ENCODE data around the gene SAMD14.
A peak's percentile ranks its signal among the peaks of the same experiment; 100 is the strongest.

SAMD14 gene

GRCh38 chr17:50088952-50089825 lies 40.8 kb downstream of the SAMD14 start:
- no peak for DNase-seq
- Histone ChIP-seq H3K36me3 (ENCODE audit: control insufficient read depth, insufficient read depth, low read length) (no peaks in the 10 kb centered on the region), H3K4me1 (ENCODE audit: control insufficient read depth, insufficient read depth, low read length, poor library complexity, severe bottlenecking) (no peaks in the 10 kb centered on the region), H3K27ac (ENCODE audit: insufficient read depth, low read length, poor library complexity, severe bottlenecking) (no peak overlapping the region), H3K4me3 (ENCODE audit: insufficient read depth, low read depth, low read length, poor library complexity, severe bottlenecking) (no peak overlapping the region), H3K9me3 (ENCODE audit: control insufficient read depth, low read length) (no peaks in the 10 kb centered on the region), H3K27me3 (replicated peaks; ENCODE audit: control insufficient read depth, insufficient read depth, low read length, poor library complexity, severe bottlenecking) (no peaks in the 10 kb centered on the region)

DNA sequence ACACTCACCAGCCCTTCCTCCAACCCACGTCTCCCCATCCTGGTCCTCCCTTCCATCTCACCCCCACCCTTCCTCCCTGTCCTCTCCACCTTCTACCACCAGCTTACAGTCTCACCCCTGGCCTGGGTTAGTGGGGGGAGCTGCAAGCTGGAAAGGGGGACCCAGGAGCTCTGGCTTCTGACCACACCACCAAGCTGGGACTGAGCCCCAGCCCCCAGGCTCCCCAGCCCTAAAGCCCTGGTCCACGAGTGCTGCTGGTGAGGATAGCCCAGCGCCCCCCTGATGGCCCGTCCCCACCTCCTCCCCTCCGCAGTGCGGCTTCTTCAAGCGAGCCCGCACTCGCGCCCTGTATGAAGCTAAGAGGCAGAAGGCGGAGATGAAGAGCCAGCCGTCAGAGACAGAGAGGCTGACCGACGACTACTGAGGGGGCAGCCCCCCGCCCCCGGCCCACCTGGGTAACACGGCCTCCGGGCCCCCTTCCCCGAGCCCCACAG lies 42.0 kb downstream of the SAMD14 start:
- H3K27me3 ChIP-seq (replicated peaks; ENCODE audit: control insufficient read depth, insufficient read depth, low read length, poor library complexity, severe bottlenecking): no peaks in the 10 kb centered on the region
- no peak for DNase-seq
- H3K4me3 ChIP-seq (ENCODE audit: insufficient read depth, low read depth, low read length, poor library complexity, severe bottlenecking): no peak overlapping the region
- H3K9me3 ChIP-seq (ENCODE audit: control insufficient read depth, low read length): no peaks in the 10 kb centered on the region
- H3K36me3 ChIP-seq (ENCODE audit: control insufficient read depth, insufficient read depth, low read length): no peaks in the 10 kb centered on the region
- no peaks in the 10 kb centered on the region for H3K4me1 ChIP-seq (ENCODE audit: control insufficient read depth, insufficient read depth, low read length, poor library complexity, severe bottlenecking)
- no peak overlapping the region for H3K27ac ChIP-seq (ENCODE audit: insufficient read depth, low read length, poor library complexity, severe bottlenecking)

DNA sequence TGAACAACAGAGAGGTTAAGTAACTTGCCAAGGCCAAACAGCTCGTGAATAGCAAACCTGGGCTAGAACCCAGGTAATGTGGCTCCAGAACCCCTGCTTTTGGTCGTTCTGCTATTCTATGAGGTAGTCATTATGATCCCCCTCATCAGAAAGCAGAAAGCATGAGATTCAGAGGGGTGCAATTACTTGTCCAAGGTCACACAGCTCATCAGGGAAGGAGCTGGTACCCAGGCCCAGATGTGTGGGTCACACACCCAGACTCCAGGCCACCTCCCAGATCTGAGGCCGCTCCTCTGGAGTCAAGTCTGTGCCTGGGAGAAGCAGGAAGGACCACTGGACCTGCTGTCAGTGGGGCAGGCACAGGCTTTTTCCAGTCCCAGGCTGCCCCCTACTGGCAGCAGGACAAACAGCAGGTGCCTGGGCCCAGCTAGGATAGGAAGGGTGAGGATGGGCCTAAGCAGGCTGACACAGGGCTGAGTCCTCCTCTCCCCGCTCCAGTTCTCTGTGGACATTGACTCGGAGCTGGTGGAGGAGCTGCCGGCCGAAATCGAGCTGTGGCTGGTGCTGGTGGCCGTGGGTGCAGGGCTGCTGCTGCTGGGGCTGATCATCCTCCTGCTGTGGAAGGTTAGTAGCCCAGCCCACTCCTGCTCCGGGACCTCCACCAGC lies 42.6 kb downstream of the SAMD14 start:
- H3K4me3 ChIP-seq (ENCODE audit: insufficient read depth, low read depth, low read length, poor library complexity, severe bottlenecking): no peak overlapping the region
- DNase-seq: peak; percentile 47 to 62 (median 51)

GRCh38 chr17:50081757-50082156 lies 48.2 kb downstream of the SAMD14 start:
- Histone ChIP-seq H3K36me3 (ENCODE audit: control insufficient read depth, insufficient read depth, low read length) (peaks cover 12% of the 10 kb centered on the region), H3K27me3 (replicated peaks; ENCODE audit: control insufficient read depth, insufficient read depth, low read length, poor library complexity, severe bottlenecking) (no peaks in the 10 kb centered on the region), H3K27ac (ENCODE audit: insufficient read depth, low read length, poor library complexity, severe bottlenecking) (no peak overlapping the region), H3K4me3 (ENCODE audit: insufficient read depth, low read depth, low read length, poor library complexity, severe bottlenecking) (no peak overlapping the region), H3K9me3 (ENCODE audit: control insufficient read depth, low read length) (no peaks in the 10 kb centered on the region), H3K4me1 (ENCODE audit: control insufficient read depth, insufficient read depth, low read length, poor library complexity, severe bottlenecking) (no peaks in the 10 kb centered on the region)
- no peak for DNase-seq

More for the DNA sequence above, 42.6 kb downstream of the SAMD14 start:
- H3K36me3 ChIP-seq (ENCODE audit: control insufficient read depth, insufficient read depth, low read length): no peaks in the 10 kb centered on the region
- no peaks in the 10 kb centered on the region for H3K9me3 ChIP-seq (ENCODE audit: control insufficient read depth, low read length)
- H3K27ac ChIP-seq (ENCODE audit: insufficient read depth, low read length, poor library complexity, severe bottlenecking): no peak overlapping the region
- H3K4me1 ChIP-seq (ENCODE audit: control insufficient read depth, insufficient read depth, low read length, poor library complexity, severe bottlenecking): no peaks in the 10 kb centered on the region
- no peaks in the 10 kb centered on the region for H3K27me3 ChIP-seq (replicated peaks; ENCODE audit: control insufficient read depth, insufficient read depth, low read length, poor library complexity, severe bottlenecking)

DNA sequence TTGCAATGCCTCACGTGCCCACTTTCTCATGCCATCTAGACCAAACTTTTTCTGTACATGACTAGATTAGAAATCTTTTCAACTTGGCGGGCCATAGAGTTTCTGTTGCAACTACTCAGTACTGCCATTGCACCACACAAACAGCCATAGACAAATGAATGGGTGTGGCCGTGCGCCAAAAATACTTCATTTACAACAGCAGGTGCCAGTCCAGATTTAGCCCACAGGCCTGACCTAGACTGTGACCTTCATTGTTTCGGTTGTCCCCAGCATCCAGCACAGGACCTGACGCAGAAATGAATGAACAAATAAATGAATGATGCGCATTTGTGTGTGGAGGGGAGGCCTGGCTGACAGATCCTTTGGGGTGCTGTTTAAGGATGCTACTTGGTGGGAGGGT lies 49.1 kb downstream of the SAMD14 start:
- Histone ChIP-seq H3K4me3 (ENCODE audit: insufficient read depth, low read depth, low read length, poor library complexity, severe bottlenecking) (no peak overlapping the region), H3K27ac (ENCODE audit: insufficient read depth, low read length, poor library complexity, severe bottlenecking) (no peak overlapping the region), H3K27me3 (replicated peaks; ENCODE audit: control insufficient read depth, insufficient read depth, low read length, poor library complexity, severe bottlenecking) (no peaks in the 10 kb centered on the region), H3K9me3 (ENCODE audit: control insufficient read depth, low read length) (no peaks in the 10 kb centered on the region), H3K36me3 (ENCODE audit: control insufficient read depth, insufficient read depth, low read length) (peaks cover 12% of the 10 kb centered on the region), H3K4me1 (ENCODE audit: control insufficient read depth, insufficient read depth, low read length, poor library complexity, severe bottlenecking) (no peaks in the 10 kb centered on the region)
- no peak for DNase-seq

- Histone ChIP-seq H3K27me3 (replicated peaks; ENCODE audit: control insufficient read depth, insufficient read depth, low read length, poor library complexity, severe bottlenecking) (no peaks in the 10 kb centered on the region), H3K4me3 (ENCODE audit: insufficient read depth, low read depth, low read length, poor library complexity, severe bottlenecking) (no peak overlapping the region), H3K36me3 (ENCODE audit: control insufficient read depth, insufficient read depth, low read length) (peaks cover 12% of the 10 kb centered on the region), H3K27ac (ENCODE audit: insufficient read depth, low read length, poor library complexity, severe bottlenecking) (no peak overlapping the region), H3K4me1 (ENCODE audit: control insufficient read depth, insufficient read depth, low read length, poor library complexity, severe bottlenecking) (no peaks in the 10 kb centered on the region), H3K9me3 (ENCODE audit: control insufficient read depth, low read length) (no peaks in the 10 kb centered on the region)
- no peak for DNase-seq
Measured at GRCh38 chr17:50080096-50080480, 49.9 kb downstream of the SAMD14 start.

DNA sequence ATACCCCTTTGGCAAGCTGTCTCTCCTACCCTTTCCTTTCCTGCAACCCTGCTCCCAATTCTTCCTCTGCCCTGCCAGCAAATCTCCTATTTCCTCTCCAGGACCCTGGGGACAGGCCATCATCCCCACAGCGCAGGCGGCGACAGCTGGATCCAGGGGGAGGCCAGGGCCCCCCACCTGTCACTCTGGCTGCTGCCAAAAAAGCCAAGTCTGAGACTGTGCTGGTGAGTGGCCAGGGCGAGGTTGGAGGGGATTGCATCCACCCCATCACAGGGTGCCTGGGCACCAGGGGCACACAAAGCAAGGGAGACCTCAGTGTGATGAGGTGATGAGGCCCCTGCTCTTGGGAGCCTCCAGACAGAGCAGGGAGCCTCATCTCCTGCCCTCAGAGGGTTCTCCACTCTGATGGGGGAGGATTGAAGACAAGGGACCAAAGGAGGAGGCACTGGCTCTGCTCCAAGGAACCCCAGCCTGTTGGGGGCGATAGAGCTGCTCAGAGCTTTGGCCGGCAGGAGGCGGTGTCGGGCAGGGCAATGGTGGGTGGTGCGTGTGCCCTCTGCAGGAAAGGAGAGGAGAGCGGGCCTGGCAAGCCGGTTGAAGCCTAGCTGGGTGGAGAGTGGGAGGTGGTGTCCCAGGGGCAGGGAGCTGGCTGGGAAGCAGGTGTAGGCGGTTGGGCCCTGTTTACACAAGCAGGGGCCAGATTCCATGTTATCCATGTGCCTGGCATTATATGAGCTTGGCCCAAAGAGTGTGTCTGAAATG lies 50.4 kb downstream of the SAMD14 start:
- Histone ChIP-seq H3K36me3 (ENCODE audit: control insufficient read depth, insufficient read depth, low read length) (peaks cover 12% of the 10 kb centered on the region), H3K27me3 (replicated peaks; ENCODE audit: control insufficient read depth, insufficient read depth, low read length, poor library complexity, severe bottlenecking) (no peaks in the 10 kb centered on the region), H3K27ac (ENCODE audit: insufficient read depth, low read length, poor library complexity, severe bottlenecking) (no peak overlapping the region), H3K4me3 (ENCODE audit: insufficient read depth, low read depth, low read length, poor library complexity, severe bottlenecking) (no peak overlapping the region), H3K4me1 (ENCODE audit: control insufficient read depth, insufficient read depth, low read length, poor library complexity, severe bottlenecking) (no peaks in the 10 kb centered on the region), H3K9me3 (ENCODE audit: control insufficient read depth, low read length) (no peaks in the 10 kb centered on the region)
- no peak for DNase-seq

DNA sequence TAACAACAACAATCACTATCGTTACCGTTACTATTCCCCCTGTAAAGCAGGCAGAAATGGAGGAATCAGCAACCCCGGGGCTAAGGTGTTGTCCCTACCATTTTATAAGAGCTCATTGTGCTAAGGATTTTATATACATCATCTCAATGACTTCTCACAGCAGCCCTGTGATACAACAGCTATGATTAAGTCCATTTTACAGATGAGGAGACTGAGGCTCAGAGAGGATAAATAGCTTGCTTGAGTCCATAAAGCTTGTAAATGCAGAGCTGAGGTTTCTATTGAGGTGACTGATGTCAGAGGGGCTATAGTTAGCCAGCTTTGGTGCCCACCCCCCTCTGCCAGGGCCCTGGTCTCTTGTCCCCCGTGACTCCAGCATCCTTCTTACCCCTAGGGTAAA lies 51.5 kb downstream of the SAMD14 start:
- no peak for DNase-seq
- Histone ChIP-seq H3K4me1 (ENCODE audit: control insufficient read depth, insufficient read depth, low read length, poor library complexity, severe bottlenecking) (no peaks in the 10 kb centered on the region), H3K27ac (ENCODE audit: insufficient read depth, low read length, poor library complexity, severe bottlenecking) (no peak overlapping the region), H3K27me3 (replicated peaks; ENCODE audit: control insufficient read depth, insufficient read depth, low read length, poor library complexity, severe bottlenecking) (no peaks in the 10 kb centered on the region), H3K36me3 (ENCODE audit: control insufficient read depth, insufficient read depth, low read length) (peaks cover 12% of the 10 kb centered on the region), H3K9me3 (ENCODE audit: control insufficient read depth, low read length) (no peaks in the 10 kb centered on the region), H3K4me3 (ENCODE audit: insufficient read depth, low read depth, low read length, poor library complexity, severe bottlenecking) (no peak overlapping the region)

GRCh38 chr17:50076591-50077235 lies 53.2 kb downstream of the SAMD14 start:
- no peak for DNase-seq
- Histone ChIP-seq H3K27ac (ENCODE audit: insufficient read depth, low read length, poor library complexity, severe bottlenecking) (no peak overlapping the region), H3K4me3 (ENCODE audit: insufficient read depth, low read depth, low read length, poor library complexity, severe bottlenecking) (no peak overlapping the region), H3K4me1 (ENCODE audit: control insufficient read depth, insufficient read depth, low read length, poor library complexity, severe bottlenecking) (no peaks in the 10 kb centered on the region), H3K9me3 (ENCODE audit: control insufficient read depth, low read length) (no peaks in the 10 kb centered on the region), H3K27me3 (replicated peaks; ENCODE audit: control insufficient read depth, insufficient read depth, low read length, poor library complexity, severe bottlenecking) (no peaks in the 10 kb centered on the region), H3K36me3 (ENCODE audit: control insufficient read depth, insufficient read depth, low read length) (peaks cover 12% of the 10 kb centered on the region)

Data from effector memory CD4-positive, alpha-beta T cell (primary cell).